Amniotic epithelial cell (primary cell): ENCODE measurements around the gene ATP11C.
A peak's percentile ranks its signal among the peaks of the same experiment; 100 is the strongest.
"Not testable (repeated sequence)": the region's sequence is repeated elsewhere in the genome, so short reads cannot be mapped to it uniquely, and the experiment has no call there.

Source experiments
- DNase-seq: peaks from one replicate; pipeline ENCODE4 v3.0.0-alpha.2; 2010; ENCODE audit warnings: low read depth

Gene ATP11C

DNA sequence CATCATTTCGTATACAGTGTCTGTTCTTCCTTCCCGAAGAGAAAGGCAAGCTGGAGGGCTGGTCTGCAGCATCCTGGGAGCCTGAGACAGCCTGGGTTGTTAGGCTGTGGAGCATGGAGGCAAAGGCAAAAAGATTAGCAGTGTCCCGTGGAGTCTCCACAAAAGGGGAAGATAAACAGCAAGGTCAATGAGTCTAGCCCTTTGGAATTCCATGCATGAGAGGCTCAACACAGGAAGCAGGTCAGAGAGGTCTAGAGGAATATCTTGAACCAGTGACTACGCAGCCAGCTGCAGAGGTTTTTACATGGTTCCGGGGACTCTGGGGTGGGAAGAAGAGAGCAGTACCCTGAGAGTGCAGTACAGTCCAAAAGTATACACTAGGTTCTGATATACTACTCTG is 212.7 kb downstream of the ATP11C start:
- peak; percentile 81 for DNase-seq

DNA sequence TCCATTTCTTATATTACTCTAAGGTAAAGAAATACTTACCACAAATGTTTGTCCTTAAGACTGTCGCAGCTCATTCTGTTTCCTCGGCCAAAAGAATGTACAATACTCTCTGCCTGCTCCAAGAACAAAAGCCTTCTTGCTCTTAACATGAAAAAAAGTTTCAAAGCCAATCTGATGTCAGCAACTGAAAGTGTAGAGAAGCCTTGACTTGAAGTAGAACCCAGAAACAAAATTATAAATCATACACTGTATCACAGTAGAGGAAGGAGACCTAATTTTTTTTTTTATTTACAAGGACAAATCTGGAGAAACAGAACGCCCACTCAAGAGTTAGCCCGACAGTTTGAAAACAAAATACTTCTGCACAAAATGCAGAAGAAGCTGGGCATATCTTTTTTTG is 224.8 kb downstream of the ATP11C start, which contains the start of gene MCF2:
TSS of gene MCF2 (minus strand) at position 101 of the 400 bp plus-strand sequence. CDS start 56,423 bp downstream, outside the sequence.
- DNase-seq = no peak

- no peak for DNase-seq
These were observed 230.2 kb downstream of the ATP11C start for GRCh38 chrX:139702658-139703057.

GRCh38 chrX:139692908-139693307 is 239.9 kb downstream of the ATP11C start:
- no peak for DNase-seq

DNA sequence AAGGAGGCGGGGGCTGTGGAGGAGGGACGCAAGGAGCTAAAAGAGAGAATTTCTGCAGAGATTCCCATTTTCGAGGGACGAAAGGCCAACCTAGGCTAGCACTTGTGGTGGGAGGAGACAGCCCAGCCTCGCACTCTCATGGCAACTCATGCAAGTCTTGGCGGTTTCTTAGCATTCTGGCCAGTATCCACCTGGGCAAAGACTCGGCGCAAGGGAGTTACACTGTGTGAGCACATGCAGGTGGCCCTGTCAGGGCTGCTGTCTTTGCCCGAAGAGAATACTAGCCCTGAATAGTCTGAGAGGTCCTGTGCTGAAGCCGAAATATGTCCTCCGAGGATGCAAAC is 240.4 kb downstream of the ATP11C start:
- no peak for DNase-seq

GRCh38 chrX:139691843-139692505 is 240.9 kb downstream of the ATP11C start:
- no peak for DNase-seq

DNA sequence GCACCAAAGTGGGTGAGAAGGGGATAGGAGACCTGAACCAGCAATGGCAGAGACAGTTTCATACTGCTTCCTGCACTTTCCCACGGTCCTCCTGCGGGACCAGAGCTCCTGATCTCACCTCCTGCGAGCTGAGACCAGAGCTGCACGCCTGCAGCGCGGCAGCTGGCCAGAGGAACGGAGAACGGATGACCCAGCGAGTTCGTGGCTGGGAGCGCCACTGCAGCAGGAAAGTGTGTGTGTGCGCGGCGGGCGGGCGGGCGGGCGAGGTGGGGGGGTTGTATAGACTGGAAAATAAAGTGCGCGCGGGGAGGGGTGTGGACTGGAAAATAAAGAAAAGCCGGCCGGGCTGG is 241.4 kb downstream of the ATP11C start:
- peak; percentile 2 for DNase-seq

GRCh38 chrX:139685175-139685574 is 247.7 kb downstream of the ATP11C start:
- not testable (repeated sequence) for DNase-seq

- no peak for DNase-seq
These were observed 252.5 kb downstream of the ATP11C start for GRCh38 chrX:139680356-139680755.
